ENCODE results near the gene TRIM8.
"Not testable (repeated sequence)": the region's sequence is repeated elsewhere in the genome, so short reads cannot be mapped to it uniquely, and the experiment has no call there.

The TRIM8 gene

GRCh38 chr10:102650655-102651454, 6.6 kb downstream of the TRIM8 start:
- no peak for DNase-seq (ENCODE audit: low read depth)

DNA sequence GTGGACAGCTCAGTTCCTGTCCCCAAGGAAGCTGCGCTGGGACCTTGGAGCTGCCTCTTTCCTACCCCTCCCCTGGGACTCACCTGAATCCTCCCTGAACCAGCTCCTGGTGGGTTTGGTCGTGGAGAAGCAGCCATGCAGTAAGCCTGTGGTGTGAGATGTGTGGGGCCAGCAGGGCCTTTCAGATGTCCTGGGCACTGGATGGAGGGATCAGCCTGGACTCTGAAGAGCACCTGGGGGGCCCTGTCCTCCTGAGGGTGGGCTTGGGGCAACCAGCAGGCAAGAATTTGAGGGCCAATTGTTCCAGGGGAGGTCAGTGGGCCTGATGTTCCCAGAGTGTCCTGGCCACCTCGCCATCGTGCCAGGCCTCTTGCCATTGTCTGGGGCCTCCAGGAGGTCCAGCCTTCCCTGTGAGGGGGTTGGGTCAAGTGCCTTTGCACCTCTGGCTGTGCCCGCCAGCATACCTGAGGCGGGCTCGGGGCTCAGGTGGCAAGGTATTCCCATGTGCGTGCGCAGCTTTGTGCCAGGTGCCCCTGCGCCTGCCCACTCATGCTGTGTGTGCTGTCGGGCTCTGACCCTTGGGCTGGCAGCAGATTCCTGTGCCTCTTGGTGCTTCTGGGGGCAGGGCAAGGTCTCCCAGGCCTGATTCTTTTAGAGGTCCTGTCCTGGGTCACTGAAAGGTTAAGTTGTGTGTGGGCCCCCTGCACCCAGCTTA, 7.3 kb downstream of the TRIM8 start:
- no peak for DNase-seq (ENCODE audit: low read depth)

GRCh38 chr10:102652170-102652916, 8.1 kb downstream of the TRIM8 start:
- no peak for DNase-seq (ENCODE audit: low read depth)

- no peak for DNase-seq (ENCODE audit: low read depth)
Measured at GRCh38 chr10:102653060-102653459, 8.8 kb downstream of the TRIM8 start.

DNA sequence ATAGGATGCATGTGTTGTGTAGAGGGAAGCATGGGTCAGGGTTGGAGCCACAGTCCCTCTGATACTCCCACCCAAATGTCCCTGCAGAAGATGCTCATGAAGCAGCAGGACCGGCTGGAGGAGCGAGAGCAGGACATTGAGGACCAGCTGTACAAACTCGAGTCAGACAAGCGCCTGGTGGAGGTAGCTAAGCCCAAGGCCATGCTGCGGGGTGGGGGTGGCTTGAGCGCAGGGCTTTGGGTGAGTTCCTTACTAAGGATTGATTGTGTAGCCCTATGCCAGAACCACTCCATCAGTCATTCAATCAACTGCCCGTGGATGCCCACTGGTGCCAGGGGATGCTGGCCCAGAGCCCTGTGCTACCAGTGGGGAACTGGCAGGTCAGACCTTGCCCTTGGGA, 10.3 kb downstream of the TRIM8 start:
- DNase-seq (ENCODE audit: low read depth): no peak

DNA sequence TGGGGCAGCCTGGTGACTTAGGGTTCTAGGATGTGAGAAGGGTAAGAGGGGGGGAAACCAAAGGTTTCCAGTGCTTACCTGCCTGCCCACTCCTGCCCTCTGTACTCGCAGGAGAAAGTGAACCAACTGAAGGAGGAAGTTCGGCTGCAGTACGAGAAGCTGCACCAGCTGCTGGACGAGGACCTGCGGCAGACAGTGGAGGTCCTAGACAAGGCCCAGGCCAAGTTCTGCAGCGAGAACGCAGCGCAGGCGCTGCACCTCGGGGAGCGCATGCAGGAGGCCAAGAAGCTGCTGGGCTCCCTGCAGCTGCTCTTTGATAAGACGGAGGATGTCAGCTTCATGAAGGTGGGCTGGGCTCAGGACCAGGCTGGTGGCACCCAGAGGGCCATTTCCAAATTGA, 10.7 kb downstream of the TRIM8 start:
- no peak for DNase-seq (ENCODE audit: low read depth)

GRCh38 chr10:102656026-102656425, 11.7 kb downstream of the TRIM8 start:
- no peak for DNase-seq (ENCODE audit: low read depth)

DNA sequence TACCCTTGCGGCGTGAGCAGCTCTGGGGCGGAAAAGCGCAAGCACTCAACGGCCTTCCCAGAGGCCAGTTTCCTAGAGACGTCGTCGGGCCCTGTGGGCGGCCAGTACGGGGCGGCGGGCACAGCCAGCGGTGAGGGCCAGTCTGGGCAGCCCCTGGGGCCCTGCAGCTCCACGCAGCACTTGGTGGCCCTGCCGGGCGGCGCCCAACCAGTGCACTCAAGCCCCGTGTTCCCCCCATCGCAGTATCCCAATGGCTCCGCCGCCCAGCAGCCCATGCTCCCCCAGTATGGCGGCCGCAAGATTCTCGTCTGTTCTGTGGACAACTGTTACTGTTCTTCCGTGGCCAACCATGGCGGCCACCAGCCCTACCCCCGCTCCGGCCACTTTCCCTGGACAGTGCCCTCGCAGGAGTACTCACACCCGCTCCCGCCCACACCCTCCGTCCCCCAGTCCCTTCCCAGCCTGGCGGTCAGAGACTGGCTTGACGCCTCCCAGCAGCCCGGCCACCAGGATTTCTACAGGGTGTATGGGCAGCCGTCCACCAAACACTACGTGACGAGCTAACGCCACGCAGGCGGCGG, 12.6 kb downstream of the TRIM8 start:
- DNase-seq (ENCODE audit: low read depth): no peak

DNA sequence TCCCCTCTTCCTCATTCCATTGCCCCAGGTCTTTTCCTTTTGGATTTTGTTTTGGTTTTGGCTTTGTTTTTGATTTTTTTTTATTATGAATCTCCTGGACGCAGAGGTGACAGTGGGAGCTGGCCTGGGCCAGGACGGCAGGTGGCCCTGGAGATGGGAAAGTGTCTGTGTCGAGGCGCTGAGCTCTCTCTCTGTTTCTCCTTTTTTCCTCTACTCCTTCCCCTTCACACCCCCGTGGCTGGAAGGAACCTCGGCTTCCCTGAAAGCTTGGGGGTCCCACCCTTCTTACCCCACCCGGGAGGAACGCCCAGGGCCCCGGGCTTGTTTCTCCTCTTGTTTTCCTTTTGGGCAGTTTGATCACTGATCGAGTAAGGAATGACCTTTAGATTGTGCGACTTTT, 13.2 kb downstream of the TRIM8 start:
- no peak for DNase-seq (ENCODE audit: low read depth)

DNA sequence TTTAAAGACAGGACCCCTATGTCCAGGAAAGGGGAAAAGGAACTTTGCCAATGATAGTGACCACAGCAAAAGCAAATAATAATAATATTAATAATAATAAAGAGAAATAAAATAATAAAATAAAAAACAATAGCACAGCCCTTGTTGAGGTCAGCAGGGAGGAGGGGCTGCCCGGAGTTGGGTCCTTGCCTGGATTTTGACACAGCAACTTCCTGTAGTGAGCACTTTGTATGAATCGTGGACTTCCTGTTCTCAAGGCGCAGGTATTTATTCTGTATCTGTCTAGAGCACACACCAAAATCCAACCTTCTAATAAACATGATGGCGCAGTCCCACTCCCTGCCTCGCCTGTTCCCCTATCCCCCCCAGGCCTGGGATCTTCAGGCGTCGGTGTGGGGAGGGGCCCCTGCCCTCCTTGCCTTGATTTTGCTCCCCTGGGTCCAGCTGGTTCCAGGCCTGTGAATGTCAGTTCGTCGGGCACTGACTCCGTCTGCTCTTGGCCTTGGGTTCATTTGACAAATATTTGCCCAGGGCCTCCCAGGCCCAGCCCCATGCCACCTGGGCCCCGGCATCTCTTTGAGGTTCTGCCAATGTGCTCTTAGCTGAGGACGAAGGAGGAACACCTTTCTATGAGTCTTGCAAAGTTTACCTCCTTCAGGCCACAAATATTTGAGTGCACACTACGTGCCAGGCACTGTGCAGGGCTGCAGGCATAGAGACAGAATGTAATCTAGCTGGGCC, 13.9 kb downstream of the TRIM8 start:
- DNase-seq (ENCODE audit: low read depth): no peak

DNA sequence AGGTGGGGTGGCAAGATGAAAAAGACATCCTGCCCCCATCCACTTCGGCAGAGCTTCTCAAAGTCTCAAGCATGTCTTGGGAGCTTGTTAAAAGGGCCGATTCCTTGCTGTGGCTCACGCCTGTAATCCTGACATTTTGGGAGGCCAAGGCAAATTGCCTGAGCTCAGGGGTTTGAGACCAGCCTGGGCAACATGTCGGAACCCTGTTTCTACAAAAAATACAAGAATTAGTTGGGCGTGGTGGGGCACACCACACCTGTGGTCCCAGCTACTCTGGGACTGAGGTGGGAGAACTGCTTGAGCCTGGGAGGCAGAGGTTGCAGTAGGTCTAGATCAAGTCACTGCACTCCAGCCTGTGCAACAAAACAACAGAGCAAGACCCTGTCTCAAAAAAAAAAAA, 14.5 kb downstream of the TRIM8 start:
- no peak for DNase-seq (ENCODE audit: low read depth)

DNA sequence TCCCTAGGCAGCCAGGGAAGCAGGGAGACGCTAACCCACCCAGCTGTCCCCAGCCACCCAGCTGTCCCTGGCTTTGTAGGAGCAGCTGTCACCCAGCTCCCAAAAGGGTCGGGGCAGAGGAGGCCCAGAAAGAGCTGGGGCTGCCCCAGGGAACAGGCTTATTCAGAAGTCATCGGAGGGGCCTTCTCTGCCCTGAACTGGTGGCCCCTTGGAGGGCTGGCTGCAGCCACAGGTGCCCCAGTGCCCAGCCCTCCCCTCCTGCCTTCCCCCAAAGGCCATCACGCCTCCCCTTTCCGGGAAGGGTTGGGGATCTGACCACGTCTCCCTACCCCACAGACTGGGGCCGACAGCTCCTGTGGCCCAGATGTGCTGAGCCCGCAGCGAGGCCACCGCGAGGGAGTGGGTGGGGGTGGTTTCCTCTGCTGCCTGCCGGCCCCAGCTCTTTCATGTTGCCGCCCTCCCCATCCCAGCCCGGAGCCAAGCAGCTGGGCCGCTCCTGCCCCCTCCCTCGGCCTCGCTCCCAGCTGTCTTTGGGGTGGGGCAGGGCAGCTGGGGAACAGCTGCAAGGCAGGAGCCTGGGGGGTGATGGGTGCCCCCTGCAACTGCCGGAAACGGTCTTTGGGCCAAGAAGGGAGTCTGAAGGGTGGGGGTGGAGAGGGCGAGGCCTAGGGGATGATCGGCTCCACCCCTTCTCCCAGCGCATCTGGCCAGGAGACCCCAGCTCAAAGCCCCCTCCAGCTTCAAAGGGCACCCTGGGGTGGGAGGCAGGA, 16.8 kb downstream of the TRIM8 start:
- DNase-seq (ENCODE audit: low read depth): no peak

DNA sequence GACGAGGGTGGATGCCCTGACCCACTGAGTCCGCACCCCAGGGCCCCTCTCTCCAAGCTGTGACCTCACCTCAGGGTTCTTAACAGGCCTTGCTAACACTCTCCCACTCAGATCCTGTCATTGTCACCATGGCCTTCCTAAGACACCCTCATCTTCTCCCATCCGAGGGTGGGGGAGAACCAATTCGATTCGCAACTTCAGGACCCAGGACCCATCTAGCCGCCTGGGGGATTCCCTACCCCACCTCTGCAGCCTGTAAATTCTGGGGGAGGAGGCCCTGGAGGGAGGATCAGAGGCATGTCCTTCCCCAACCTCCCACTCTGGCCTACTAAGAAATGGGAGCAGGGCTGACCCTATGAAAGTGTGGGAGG, 17.4 kb downstream of the TRIM8 start:
- no peak for DNase-seq (ENCODE audit: low read depth)

- no peak for DNase-seq (ENCODE audit: low read depth)
Measured at GRCh38 chr10:102665904-102666509, 21.7 kb downstream of the TRIM8 start.

DNA sequence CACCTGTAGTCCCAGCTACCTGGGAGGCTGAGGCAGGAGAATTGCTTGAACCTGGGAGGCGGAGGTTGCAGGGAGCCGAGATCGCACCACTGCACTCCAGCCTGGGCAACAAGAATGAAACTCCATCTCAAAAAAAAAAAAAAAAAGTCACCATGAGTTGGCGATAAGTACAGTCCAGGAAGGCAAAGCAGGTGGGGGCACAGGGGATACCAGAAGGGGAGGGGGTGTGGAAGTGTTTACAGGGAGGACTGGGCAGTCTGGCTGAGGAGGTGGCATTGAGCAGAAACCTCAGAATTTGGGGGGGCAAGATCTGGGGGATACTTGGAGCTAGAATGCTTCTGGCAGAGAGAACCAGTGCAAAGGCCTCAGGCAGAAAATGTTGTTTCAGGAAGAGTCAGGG, 23.1 kb downstream of the TRIM8 start:
- not testable (repeated sequence) for DNase-seq (ENCODE audit: low read depth)

- no peak for DNase-seq (ENCODE audit: low read depth)
Measured at GRCh38 chr10:102668326-102669107, 24.2 kb downstream of the TRIM8 start.

DNA sequence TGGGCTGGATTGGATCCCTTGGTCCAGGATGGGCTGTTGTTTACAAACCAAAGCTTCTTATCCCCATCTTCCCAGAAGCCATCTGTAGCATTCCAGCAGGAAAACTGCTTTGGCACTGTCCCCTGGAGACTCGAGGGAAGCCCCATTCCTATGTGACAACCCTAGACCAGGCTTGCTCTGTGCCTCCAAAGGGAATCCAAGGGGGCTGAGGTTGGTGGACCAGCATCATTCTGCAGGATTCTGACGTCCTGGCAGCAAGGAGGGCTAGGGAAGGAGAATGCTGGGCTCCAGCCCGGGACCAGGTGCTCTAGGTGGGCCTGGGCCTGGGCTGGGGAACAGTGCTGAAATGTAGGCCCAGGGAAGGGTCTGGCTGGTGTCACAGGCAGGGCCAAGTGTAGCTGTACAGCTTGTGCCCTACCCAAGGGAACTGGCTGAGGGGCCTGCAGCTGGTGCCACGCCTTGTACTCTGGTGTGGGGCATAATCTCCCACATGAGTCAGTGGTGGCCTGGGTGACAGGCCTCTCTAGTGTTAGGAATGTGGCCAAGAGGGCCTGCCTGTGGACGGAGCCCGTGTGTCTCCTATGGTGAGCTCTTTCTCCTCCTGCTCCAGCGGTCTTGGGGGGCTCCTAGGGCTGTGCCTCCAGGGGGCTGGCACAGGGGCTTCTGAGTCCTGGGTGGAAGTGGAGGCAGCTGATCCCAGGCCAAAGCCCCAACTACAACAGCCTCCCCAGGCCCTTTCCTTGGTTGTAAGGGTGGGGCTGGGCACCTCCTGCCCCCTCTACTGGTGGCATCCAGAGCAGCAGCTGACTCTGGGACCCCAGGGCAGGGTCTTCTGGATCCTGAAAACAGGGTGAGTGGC, 25.2 kb downstream of the TRIM8 start:
- no peak for DNase-seq (ENCODE audit: low read depth)

DNA sequence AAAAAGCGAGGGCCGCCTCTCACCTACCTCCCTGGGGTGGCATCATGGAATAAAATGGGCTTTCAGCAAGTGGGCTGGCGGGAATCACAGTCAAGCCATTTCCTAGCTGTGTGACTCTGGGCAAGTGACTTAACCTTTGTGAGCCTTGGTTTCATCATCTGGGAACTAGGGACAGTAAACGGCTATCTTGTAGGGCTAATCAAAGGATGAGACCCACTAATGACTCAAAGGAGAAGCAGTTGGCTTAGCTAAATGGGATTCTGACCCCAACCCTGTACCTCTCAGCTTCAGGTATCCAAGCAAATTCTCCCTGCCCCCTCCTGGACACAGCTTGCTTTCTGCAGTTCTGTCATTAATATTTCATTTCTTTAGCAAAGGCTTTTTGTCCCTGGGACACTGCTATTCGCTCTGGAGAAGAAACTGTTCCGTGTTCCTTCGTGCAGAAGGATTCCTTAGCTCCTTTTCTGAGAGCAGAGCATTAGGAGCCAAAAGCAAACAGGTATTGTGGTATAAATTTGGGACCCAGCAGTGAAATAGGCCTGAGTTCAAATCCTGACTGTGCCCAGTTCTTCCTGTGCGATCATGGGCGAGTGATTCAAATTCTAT, 25.9 kb downstream of the TRIM8 start:
- DNase-seq (ENCODE audit: low read depth): no peak

Data from HS-5 (cell line).